Stimulated activated CD8-positive, alpha-beta memory T cell treated with anti-CD3 and anti-CD28 coated beads, Interleukin-12 subunit alpha, Interleukin-12 subunit beta, amount 100 ng/mL, for 1 hour (primary cell): ENCODE data around the gene NF2.
"Not testable (repeated sequence)": the region's sequence is repeated elsewhere in the genome, so short reads cannot be mapped to it uniquely, and the experiment has no call there.

ENCODE experiments used
- DNase-seq: peaks from one replicate; pipeline ENCODE4 v3.0.0-alpha.2; 2020; ENCODE audit warnings: low read depth

The NF2 gene

DNA sequence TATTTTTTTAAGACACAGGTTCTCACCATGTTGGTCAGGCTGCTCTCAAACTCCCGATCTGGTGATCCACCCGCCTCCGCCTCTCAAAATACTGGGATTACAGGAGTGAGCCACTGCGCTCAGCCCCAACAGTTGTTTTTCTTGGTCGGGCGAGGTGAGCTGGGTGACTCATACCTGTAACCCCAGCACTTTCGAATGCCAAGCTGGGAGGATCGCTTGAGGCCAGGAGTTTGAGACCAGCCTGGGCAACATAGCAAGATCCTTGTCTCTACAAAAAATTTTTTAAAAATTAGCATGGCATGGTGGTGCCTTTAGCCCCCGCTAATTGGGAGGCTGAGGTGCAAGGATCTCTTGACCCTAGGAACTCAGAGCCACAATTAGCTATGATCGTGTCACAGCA lies 7.0 kb upstream of the NF2 start:
- no peak for DNase-seq

DNA sequence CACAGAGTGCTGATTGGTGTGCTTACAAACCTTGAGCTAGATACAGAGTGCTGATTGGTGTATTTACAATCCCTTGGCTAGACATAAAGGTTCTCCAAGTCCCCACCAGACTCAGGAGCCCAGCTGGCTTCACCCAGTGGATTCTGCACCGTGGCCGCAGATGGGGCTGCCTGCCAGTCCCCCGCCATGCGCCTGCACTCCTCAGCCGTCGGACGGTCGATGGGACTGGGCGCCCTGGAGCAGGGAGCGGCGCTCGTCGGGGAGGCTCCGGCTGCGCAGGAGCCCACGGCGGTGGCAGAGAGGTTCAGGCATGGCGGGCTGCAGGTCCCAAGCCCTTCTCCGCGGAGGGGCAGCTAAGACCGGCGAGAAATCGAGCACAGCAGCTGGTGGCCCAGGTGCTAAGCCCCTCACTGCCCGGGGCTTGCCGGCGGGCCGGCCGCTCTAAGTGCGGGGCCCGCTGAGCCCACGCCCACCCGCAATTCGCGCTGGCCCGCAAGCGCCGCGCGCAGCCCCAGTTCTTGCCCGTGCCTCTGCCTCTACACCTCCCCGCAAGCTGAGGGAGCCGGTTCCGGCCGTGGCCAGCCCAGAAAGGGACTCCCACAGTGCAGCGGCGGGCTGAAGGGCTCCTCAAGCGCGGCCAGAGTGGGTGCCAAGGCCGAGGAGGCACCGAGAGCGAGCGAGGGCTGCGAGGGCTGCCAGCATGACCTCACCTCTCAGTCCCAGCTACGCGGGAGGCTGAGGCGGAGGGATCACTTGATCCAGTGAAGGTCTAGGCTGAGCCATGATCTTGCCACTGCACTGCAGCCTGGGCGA lies 5.4 kb upstream of the NF2 start:
- DNase-seq: not testable (repeated sequence)

DNA sequence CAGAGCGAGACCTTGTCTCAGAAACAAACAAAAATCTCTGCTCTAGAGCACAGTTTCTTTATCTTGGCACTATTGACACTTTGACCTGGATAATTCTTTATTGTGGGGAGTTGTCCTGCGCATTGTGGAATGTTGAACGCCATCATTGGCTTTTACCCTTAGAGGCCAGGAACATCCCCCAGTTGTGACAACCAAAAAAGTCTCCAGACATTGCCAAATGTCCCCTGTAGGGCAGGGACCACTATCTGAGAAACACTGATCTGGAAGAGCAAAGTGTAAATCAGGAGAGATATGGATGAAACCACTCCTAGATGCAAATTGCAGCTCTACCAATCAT lies 4.8 kb upstream of the NF2 start:
- DNase-seq: no peak

DNA sequence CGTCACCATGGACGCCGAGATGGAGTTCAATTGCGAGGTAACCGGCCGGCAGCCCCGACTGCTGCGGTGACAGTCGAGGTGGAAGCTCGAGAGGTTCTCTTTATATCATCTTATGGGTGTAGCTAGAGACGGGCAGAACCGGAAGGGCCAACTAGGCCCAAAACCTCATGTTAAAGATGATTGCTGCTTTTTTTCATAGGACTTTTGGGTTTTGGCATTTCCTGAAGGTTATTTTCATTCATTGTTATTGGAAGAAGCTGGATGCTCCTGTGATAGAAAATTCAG lies 585 bp downstream of the NF2 start:
- peak; percentile 23 for DNase-seq

DNA sequence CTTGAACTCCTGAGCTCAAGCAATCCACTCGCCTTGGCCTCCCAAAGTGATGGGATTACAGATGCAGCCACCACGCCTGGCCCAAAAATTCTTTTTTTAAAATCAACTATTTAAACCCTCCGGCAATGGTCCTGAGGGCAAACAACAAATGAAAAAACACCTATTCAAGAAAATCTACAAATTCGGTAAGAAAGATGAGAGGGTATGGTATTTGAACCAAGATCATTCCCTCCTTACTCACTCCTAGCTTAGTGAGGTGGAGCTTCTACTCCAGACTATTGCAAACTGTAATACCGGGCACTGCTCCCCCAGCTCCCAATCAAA lies 2.1 kb downstream of the NF2 start:
- DNase-seq: no peak

DNA sequence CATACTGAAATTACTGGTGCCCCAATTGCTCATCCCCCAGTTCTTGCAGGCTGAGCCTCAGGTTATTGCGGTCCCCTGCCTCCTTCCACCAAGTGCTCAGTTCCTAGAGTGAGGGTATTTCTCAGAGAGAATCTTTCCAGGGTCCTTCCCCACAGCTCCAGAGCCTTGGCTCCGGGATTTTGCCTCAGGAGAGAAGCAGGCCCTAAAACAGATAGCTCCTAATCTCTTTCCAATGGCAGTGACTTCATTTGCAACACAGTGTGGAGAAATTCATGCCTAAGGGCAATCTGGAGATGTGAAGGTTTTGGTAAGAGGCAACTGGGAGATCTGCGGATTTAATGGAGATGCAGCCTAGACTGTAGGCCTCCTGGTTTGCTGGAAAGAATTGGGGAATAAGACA lies 2.9 kb downstream of the NF2 start:
- no peak for DNase-seq

DNA sequence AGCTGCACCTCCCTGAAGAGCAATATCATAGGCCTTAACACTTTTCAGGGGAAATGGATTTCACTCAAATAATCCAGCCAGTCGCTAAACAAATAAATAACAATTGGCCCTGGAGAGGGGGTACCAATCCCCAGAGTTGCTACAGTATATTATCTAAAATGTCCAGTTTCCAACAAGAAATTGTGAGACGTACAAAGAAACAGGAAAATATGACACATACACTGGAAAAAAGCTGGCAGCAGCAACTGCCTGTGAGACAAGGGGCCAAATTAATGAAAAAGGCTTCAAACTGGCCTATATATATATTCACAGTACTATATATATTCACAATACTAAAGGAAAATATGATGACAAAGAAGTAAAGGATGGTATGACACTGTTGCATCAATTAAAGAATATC lies 4.0 kb downstream of the NF2 start:
- DNase-seq: no peak

DNA sequence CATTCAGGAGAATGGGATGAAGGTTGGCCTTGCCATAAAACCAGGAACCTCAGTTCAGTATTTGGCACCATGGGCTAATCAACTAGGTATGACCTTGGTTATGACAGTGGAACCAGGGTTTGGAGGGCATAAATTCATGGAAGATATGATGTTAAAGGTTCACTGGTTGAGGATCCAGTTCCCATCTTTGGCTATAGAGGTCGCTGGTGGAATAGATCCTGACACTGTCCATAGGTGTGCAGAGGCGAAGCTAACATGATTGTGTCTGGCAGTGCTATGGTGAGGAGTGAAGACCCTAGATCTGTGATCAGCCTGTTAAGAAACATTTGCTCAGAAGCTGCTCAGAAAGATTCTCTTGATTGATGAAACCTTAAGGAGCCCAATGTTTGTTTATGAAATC lies 5.7 kb downstream of the NF2 start:
- DNase-seq: no peak

DNA sequence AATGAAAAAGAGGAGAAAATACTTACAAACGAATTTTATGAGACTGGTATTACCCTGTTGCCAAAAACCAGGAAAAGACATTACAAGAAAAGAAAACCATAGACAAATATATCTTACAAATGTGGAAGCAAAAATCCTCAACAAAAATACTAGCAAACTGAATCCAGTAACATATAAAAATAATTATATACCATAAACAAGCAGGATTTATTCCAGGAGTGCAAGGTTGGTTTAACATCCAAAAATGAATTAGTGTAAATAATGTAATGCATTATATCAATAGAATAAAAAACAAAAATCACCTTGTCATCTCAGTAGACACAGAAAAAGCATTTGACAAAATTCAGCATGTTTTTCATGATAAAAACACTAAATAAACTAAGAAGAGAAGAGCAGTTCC lies 7.3 kb downstream of the NF2 start:
- no peak for DNase-seq

DNA sequence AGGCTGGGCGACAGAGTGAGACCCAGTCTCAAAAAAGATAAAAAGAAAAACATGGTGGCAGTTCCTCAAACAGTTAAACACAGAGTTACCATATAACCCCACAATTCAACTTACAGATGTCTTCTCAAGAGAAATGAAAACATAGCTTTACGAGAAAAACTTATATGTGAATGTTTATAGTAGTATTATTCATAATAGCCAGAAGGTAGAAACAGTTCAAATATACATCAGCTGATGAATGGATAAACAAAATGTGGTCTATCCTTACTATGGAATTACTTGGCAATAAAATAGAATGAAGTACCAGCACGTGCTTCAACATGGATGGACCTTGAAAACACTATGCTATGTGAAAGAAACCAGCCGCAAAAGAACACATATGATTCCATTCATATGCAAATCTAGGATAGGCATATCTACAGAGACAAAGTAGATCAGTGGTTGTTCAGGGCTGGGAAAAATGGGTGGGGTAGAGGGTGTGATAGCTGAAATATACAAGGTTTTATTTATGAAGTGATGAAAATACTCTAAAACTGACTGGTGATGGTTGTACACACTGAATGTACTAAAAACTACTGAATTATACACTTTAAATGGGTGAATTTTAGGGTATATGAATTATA lies 12.4 kb downstream of the NF2 start:
- DNase-seq: no peak

DNA sequence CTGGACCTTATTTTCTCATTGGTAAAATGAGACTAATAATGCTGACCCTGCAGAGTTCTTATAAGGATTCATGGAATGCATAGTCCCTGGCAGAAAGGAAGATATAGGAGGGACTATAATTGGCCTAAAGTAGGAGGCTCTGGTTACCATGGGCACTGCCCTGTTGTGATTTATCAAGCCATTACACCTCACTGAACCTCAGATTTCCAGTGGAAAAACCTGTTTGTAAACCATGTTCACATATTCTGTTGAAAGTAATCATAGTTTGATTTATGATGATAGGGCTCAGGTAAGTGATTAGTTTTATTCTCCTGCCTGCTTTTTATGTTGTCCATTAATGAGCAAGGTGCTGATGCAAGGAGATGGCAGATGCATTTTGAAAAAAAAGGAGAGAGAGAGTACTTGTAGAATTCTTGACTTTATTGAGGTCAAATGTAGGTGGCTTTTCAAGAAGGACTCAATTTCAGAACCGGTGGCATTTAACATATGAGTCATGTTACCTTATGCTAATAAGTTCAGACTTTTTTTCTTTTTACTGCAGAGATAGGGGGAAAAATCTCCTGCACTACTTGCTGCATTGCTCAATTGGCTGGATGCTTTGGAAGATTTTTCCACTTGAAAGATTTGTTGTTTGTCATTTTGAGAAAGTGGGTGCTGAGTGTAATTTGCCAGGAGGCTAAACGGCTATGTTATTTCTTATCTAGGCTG lies 14.6 kb downstream of the NF2 start:
- no peak for DNase-seq

DNA sequence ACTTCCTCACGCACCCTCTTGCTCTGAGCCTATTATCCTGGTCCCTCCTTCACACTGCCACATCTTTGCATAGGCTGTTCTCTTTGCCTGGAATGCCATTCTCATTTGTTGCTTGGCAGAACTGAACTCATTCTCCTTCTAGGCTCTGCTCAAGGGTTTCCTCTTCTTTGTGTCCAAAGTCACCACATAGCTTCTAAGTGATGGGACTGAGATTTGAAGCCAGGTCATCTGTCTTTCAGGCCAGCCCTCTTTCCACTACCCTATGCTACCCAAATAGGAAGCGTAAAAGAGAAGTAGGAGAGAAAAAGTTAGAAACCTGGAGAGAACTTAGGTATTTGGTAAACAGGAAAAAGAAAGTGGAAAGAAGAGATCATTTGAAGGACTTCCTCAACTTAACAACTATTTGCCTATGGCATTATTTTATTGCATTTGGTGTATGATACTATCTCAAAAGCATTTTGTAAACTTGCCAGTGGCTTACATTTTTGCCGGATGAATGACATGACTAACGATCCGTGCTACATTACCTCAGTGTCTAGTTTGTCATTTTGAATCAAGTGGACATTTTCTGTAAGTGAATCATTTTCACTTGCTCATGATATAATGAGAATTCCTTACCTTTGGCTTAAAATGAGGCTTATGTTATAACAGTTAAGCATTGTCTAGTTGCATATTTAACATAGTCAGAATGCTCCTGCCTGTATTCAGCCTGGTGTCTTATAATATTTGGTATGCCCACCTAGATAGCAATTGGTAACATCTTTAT lies 18.5 kb downstream of the NF2 start:
- no peak for DNase-seq

DNA sequence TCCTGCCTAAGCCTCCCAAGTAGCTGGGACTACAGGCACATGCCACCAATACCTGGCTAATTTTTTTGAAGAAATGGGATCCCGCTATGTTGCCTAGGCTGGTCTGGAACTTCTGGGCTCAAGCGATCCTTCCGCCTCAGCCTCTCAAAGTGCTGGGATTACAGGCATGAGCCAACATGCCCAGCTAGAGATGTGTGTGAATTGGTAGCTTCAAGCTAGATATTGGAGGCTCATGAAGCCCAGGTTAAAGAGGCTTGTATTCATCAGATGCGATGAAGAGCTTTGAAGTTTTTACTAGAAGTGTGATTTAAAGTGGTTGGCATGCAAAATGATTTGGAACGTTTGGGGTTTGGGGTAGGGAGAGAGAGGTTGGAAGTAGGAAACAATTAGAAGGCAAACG lies 19.6 kb downstream of the NF2 start:
- no peak for DNase-seq

DNA sequence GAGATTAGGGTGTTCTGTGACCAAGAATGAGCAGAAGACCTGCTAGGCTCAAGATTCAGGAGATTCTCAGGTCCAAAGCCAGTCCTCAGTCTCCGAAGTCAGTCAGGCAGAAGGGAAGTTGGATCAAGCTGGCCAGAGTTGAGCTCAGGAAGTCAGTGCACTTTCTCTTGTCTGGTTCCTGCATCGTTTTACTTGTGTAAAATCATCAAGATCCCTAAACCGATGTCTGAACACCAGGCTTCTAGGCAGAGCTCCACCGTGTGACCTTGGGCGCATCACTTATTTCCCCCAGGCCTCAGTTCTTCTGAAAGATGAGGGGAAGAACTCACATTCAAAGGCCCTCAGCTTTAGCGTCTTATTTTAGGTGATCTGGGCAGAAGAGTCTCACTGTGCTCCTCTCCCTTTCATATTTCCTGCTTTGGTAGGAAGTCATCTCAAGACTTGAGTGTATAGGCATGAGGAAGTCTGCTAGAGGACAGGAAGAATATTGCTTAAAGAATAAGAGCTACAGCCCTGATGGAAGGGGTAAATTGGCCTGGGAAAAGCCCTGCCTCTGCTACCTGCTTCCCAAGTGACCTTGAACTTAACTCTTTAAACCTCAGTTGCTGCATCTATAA lies 20.2 kb downstream of the NF2 start:
- no peak for DNase-seq

DNA sequence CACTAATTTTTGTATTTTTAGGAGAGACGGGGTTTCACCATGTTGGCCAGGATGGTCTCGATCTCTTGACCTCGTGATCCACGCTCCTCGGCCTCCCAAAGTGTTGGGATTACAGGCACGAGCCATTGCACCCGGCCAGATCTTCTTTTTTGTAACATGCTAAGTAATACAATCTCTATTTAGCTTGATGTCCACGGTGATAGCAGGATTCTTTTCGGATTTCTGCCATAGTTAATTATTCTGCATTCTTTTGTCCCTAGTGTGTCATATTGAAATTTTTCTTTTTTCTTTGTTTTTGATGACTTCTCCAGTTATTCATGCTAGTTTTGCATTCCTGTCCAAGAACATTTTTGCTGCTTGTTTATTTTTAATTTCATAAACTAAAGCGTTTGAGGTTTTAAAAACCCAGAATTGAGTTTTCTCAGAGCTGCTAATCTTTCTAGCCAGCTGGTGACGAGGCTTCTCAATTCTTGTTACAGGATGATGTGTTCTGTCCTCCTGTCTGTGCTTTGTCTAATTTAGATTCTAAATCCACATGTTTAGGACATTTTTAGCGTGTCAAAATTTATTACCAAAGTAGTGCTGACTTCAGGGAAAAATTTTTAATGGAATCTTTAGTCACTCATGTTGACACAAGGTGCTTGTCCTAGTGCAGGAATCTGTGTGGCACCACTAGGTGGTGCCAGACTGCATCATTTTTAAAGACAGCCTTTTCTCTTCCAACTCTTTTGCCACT lies 21.8 kb downstream of the NF2 start:
- peak; percentile 15 for DNase-seq

DNA sequence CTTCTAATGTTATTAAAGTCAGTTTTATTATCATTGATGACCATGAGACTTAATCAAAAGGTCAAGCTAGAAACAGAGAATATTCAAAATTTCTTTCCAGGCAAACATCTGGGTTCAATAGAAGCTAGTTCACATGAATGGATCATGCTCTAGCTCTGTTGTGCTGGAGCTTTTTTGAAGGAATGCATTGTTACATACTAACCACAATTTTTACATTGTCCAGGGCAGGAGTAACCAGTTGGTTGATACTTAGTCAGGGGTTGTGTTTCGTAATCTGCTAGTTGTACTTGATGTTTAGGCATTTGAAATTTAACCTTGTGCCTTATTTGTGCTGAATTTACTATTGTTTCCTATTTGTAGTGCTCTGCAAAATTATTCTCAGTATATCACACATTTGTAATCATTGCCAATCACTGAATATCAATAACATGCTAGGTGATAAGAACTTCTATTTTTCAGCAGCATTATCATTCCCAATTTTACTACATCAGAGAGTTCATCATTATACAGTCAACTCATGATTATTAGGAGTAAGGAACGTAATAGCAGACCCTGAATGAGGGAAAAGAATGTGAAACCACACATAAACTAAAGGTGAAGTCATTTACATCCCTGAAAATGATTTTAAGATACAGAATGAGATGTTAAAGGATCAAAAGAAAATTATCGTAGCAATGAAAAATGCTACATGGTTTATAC lies 23.2 kb downstream of the NF2 start:
- no peak for DNase-seq

DNA sequence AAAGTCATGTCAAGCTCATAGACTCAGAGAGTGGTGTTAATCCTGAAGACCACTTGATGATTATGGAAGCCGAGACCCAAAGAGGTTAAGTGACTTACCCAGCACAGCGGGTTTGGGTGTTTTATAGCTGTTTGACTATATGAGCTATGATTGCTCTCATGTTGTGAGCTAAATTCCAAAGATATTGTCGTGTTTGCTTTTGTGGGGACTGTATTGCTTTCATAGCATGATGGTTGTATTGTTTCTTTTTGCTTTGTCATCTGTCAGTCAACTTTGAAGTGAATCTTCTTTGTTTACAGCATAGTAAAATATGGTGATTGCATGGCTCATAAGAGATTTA lies 23.7 kb downstream of the NF2 start:
- DNase-seq: no peak

DNA sequence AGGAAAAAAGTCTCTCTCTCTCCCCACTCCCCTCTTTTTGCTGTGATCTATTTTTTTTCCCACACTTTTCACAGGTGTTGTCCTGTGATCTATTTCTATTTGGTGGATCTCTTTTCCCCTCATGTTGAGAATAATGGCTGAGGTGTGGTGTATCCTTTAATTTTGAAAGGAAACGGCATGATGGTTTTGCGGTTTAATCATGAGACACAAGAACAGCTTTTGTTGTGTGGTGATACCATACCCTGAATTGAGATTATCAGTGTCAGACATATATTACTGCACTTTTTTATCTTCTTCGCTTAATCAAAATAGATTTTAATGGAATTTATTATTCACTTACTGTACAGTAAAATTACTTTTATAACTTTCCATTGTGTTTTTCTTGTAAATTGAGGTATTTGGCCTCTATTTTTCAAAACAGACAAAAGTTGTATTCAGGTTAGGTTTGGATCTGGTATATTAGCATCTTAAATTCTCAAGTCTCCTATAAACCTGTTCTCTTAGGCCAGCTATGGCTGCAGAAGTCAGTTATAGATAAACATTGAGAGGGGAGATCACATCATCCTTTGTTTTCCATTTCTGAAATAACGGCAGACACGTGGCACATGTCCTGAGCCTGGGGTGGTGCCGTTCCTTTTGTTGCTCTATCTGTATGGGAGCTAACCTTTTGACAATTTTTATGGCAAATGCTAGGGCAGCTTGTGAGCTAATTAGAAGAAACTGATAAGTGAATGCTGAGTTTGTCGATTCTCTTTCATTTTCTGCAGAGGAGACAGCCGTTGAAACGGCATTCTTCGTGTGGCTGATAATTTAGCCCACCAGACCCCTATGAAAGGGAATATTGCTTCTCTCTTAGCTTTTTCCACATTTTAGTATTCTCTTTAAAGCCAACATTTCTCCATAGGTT lies 25.8 kb downstream of the NF2 start:
- no peak for DNase-seq

DNA sequence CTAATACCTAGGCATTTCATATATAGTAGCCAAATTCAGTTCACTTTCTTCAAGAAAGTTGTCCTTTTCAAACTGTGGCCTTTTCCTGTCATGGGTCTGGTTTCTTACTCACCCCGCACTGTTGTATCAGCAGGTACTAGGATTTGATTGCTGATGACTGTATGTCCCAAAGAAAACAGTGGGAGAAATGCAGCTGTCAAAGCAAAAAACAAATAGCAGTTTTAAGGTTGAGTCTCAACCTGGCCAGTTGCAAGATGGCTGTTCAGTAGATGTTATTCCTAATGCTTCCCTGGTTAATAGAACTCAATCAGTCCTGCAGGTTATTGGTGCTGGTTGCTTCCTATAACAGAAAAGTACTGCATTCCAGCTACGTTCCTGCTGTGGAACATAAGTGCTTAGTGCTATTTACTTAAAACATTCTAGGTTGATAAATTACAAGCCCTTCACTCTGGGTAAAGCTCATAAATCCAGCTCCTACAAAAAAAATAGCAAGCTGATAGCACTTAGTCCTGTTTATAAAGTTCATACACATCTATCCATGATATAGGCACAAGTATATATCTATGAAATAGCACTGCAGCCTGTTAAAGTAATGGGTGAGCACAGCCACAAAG lies 26.6 kb downstream of the NF2 start:
- no peak for DNase-seq

DNA sequence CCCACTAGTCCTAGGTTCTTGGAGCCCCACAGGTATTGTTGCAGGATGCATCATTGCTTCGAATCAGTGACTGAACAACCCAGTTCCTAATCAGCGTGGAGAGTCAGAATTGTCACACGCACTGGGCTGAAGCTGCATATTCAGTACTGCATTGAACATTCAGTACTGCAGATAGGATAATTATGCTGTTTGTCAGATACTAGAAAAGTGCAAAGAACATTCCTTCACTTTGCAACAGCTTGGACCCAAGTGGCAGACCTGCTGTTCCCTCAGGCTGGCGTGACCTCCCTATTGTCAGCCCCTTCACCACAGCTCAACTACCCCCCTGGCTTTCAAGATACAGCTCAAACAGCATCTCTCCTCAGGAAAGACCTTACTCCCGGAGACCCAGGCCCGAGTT lies 27.6 kb downstream of the NF2 start:
- DNase-seq: no peak
